CD4-positive, alpha-beta T cell treated with Interleukin-2 at 100 ng/mL for 4 hours (primary cell): Measurements from ENCODE around the gene HPCA.
A peak's percentile ranks its signal among the peaks of the same experiment; 100 is the strongest.
"Not testable (repeated sequence)": the region's sequence is repeated elsewhere in the genome, so short reads cannot be mapped to it uniquely, and the experiment has no call there.

ENCODE experiments used
- DNase-seq: peaks from one replicate; pipeline ENCODE4 v3.0.0-alpha.2; 2020; ENCODE audit warnings: low spot score

The HPCA gene

DNA sequence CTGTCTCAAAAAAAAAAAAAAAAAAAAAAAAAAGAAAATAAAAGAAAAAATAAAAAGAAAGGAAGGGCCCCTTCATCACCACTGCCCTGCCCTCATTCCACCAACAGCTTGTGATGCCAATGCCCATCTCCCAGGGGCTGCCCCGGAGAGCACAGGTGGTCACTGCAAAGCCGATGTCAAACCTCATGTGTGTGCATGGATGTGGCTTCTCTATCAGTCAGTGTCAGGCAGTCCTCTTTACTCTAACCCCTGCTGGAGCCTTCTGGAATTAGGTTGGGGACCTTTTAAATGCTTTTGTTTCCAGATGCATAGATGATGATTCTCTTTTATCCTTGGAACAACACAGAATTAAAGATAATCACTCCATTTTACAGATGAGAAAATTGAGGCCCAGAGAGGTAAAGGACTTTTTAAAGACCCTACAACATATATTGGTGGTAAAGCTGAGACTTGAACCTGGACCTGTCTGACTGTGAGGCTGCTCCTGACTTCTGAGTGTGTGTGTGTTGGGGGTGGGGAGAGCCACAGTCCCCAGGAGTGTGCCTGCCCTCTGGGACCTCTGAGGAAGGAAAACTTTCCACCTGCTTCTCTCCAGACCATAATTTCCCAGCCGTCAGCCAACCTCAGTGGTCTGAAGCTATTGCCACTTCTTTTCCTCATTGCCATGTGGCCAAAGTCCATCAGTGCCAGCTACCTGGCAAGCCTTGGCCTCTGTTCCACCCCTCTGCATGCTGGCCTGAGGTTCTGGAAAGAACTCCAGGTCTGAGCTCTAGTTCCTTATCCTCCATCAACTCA, 17.9 kb downstream of the HPCA start:
- no peak for DNase-seq

DNA sequence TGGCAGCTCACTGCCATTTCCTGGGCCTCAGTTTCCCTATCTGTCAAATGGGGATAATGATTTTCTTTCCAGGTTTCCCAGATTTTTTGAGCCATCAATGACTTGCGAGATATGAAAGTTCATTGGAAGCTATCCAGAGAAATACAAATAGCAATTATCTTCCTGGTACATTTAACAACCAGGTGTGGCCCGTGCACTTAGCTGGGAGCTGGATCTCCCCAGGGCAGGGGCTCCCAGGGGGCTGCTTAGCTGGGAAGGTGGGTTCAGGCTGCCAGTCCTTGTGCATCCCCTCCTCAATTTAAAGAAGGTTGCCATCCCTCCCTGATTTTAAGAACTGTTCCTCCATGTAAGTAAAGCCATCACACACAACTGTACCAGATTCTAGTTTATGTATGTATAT, 18.5 kb downstream of the HPCA start:
- DNase-seq = no peak

DNA sequence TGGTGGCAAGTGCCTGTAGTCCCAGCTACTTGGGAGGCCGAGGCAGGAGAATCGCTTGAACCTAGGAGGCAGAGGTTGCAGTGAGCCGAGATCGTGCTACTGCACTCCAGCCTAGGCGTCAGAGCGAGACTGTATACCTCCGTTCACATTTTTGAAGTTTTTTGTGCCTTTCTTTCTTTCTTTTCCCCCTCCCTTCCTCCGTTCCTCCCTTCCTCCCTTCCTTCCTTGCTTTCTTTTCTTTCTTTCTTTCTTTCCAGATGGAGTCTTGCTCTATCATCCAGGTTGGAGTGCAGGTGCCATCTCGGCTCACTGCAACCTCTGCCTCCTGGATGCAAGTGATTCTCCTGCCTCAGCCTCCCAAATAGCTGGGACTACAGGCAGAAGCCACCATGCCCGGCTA, 19.3 kb downstream of the HPCA start:
- not testable (repeated sequence) for DNase-seq

DNA sequence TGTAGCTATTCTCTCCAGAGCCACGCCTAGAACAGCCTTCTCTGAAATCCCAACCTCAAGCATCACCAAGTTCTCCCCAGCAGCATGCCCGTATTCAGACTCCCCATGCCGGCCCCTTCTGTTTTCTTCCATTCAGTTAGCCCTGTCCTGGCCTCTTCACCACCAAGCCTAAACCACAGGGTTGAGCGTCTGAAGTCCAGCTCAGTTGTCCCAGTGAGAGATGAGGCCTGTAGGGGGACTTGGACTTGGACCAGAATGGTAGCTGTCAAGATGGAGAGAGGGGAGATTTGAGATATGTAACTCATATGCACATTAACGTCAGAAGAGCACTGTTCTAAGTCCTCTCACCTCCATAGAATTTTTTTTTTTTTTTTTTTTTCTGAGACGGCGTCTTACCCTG, 20.4 kb downstream of the HPCA start:
- DNase-seq = no peak

DNA sequence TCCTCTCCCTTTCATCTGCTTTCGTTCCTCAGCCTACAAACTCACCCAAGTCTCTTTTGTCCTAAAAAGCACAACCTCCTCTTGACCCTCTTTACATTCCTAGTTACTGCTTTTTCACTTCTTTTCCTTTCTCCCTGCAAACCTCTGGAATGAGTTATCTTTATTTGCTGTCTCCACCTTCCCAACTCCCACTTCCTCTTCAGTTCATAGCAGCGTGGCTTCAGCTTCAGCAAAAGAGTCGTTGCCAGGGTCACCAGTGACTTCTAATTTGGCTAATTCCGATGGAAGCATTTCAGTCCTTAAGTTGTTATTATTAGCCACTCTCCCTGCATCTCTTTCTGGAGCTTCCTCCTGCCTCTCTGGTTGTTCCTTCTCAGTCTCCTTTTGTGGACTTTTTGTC, 21.1 kb downstream of the HPCA start:
- no peak for DNase-seq

DNA sequence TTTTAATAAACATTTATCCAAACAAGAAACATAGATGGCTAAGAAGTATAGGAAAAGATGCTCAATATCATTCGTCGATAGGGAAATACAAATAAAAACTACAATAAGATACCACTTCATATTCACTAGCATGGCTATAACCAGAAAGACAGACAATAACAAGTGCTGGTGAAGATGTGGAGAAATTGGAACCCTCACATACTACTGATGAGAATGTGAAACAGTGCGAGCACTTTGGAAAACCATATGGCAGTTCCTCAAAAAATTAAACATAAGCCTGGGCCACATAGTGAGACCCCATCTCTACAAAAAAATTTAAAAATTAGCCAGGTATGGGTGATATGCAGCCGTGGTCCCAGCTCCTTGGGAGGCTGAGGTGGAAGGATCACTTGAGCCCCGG, 24.0 kb downstream of the HPCA start:
- no peak for DNase-seq

DNA sequence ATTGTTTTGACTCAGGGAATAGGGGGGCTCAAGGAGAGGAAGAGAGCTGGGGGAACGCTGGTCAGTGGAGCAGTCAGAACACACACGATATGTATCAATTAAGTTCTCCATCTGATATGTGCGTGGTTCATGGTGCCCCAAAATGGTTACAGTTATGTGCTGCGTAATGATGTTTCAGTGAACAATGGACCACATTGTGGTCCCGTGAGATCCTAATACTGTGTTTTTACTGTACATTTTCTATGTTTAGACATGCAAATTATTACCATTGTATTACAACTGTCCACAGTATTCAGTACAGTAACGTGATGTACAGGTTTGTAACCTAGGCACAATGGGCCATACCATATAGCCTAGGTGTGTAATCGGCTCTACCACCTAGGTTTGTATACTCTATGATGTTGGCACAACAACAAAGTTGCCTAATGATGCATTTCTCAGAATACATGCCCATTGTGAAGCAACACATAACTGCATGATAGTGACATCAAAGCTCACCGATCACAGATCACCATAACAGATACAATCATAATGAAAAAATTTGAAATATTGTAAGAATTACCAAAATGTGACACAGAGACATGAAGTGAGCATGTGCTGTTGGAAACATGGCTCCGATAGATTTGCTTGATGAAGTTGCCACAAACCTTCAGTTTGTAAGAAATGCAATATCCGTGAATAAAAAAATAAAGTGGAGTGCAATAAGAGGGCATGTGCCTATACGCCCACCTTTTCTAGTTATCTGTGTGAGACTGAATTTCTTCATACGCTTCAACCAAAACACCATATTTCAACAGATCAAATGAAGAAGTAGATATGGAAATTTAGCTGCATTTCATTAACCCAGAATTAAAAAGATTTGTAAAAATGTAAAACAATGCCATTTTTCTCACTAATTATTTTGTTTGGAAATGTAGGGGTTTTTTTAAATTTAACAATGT, 29.7 kb downstream of the HPCA start:
- no peak for DNase-seq

DNA sequence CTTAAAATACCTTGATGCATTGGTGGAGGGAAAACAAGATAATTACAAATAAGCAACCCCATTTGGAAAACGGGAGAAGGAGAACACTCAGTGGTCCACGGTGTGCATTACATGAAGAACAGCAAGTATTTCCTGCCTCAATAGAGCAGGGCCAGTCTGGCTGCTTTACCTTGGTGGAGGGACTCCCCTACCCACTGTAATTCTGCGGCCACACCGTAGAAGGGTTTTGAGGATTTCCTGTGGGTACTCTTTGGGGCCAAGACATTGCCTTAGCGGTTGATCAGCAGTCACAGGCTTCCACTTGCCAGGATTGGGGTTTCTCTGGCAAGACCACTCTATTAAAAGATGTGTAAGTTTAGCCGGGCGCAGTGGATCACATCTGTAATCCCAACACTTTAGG, 31.2 kb downstream of the HPCA start:
- DNase-seq = no peak

DNA sequence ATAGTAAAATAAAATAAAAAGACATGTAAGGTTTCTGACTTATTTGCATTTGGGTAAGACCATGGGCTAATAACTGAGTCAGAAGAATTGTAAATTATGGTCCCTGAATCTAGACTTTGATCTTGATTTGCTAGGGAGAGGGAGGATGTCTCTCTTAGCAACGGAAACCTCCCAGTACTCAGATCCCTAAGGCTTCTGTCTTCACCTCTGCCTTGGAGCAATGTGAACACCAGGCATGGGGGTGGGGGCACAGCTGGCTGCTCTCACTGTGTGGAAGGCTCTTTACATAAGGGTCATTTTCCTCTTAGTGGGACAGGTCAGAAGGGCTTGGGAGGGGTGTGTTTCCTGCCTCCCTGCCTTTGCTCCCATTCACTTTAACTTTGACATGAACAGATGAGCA, 31.9 kb downstream of the HPCA start:
- no peak for DNase-seq

DNA sequence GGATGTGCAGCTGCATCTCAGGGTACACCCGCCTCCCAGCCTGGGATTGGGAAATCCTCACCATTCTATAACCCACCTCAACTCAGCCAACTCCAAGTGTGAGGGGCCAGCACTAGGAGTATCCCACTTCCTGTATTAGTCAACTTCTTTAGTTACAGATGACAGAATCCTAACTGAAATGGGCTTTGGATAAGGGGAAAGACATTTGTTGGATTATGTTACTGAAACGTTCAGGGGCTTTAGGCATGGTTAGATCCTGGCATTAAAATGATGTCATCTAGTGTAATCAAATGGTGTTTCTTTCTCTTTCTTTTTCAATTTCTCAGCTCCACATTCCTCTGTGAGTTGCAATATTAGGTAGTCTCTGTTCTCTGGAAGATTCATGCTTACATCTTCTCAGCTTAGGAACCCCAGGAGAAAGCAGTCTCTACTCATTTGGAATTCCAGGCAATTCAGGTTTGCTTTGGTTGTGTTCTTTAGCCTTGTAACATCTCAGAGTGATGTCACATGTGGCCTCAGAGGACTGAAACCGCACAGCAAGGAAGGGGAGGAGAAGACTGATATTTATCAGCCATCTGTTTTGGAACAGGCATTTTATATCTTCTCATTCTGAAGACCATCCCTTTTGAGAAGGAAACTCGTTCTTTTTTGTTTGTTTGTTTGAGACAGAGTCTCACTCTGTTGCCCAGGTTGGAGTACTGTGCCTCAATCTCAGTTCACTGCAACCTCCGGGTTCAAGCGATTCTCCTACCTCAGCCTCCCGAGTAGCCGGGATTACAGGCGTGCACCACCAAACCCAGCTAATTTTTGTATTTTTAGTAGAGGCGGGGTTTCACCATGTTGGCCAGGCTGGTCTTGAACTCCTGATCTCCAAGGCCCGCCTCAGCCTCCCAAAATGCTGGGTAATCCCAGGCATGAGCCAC, 33.8 kb downstream of the HPCA start:
- no peak for DNase-seq

DNA sequence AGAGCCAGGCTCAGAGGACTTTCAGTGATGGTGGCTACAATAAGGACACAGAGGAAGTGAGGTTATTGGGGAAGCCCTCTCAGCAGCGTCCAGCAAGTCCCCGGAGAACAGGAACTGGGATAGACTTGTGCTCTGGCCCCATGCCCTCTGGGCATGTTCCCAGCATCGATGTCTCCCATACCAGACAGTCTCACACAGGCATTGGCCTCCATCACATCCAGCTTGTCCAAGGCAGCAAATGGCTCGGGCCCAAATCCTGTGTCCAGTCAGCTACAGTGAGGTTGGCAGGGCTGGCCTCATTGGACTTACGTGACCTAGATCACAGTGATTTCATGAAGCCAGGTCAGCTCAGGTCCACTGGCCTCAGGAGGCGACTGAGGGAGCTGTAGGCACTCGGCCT, 34.5 kb downstream of the HPCA start:
- no peak for DNase-seq

DNA sequence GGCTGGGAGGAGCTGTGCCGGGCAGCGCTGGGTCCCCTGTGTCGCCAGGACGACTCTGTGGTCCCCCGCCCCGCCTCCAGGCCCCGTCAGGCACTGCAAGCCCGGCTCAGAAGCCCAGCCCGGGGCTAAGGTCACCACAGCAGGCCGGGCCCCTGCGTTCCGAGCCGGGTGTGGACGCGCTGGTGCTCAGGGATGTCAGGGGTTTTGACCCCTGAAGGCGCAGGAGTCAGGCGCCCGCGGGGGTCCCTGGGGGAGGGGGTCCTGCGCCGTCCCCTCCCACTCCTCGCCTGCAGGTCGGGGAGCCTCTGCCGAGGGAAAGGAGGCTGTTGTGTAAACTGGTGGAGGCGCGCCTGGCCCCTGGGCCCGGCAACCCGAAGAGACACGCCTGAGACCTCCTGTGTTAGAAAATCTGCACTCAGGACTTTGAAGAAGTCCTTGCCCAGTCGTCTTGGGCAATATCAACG, 38.6 kb downstream of the HPCA start:
- DNase-seq = no peak

DNA sequence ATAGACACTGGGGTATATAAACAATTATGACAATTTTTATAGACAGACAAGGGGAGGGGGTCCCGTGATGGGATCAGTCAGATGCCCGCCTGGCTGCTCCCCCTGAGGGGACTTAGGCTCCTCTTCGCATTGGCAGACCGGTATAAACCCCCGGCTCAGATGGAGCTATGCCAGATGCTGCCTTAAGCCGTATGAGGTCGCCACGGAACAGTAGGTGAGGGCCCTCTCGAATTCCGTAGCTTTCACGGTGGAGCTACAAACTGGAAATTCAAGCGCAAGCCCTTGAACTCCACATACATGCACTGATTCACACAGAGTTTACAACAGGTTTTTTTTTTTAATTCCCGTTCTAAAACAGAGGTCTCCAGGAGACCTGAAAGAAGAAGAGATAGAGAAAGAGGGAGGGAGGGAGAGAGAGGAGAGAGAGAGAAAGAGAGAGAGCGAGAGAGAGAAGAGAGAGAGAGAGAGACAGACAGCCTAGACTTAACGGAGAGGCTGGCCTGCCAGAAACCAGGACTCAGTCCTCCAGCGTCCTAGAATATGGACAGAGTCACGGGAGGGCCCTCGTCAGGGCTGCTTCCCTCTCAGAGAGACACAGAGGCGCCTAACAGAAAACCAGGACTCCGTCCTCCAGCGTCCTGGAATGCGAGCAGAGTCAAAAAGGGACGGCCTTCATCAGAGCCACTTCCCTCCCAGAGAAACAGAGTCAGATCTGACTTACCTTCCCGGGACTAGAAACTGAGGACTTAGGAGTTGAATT, 39.3 kb downstream of the HPCA start:
- DNase-seq = peak; percentile 16

DNA sequence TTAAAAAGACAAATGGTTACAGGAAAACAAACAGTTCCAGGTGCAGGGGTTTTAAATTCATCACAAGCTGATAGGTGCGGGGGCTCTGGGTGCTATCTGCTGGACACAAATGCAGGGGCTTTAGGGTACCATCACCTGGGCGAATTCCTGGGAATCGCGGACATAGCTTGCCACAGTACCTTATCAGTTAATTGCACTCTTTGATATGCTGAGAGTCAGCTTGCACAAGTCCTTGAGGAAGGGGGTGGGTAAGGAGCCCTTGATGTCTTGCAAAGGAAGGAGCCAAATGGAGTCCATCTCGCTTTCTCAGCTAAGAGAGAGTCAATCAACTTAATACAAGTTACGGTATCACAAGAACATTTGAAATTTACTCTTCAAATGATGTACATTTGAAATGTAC, 40.3 kb downstream of the HPCA start:
- no peak for DNase-seq

DNA sequence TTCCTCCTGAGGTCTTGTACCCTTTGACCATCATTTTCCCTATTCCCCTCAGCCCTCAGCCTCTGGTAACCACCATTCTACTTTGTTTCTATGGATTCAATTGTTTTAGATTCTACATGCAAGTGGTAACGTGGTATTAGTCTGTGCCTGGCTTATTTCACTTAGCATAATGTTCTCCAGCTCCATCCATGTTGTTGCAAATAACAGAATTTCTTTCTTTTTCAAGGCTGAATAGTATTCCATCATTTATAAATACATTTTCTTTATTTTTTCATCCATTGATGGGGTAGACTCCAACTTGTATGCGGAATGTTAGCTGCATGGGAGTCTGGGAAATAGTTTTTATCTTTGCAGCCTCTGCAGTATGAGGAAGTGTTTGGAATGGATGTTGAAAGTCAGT, 41.1 kb downstream of the HPCA start:
- no peak for DNase-seq

DNA sequence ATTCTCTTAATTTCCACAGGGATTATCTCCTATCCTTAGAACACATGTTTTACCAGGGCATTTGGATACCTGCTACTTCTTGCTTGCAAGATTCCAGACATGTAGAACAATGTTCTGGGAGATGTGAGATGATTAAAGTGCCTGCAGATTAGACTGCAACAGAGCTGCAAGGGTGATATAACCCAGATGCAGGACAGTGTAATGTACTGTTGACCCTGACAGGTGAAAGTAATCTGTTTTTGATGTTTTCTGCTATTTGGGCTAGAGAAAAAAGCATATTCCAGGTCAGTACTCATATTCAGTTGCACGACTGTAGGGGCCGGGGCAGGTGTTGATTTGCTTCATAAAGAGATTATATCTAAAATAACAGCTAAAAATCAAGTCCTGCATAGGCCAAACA, 42.0 kb downstream of the HPCA start:
- DNase-seq = no peak

DNA sequence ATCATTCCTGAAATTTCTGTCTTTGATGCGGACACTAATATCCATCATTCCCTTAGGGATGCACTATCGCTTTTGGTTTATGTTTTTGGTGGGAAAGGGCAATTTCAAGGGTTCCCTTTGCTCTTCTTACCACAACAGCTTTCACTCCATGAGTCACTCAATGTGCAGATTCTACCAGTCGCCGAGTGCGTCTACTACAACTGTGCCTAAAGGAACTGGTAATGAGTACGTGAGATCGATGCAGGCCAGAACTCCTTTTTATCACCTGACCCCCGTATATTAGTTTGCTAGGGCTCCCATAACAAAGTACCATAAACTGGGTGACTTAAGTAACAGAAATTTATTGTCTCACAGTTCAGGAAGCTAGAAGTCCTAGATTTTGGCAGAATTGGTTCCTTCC, 42.4 kb downstream of the HPCA start:
- no peak for DNase-seq

DNA sequence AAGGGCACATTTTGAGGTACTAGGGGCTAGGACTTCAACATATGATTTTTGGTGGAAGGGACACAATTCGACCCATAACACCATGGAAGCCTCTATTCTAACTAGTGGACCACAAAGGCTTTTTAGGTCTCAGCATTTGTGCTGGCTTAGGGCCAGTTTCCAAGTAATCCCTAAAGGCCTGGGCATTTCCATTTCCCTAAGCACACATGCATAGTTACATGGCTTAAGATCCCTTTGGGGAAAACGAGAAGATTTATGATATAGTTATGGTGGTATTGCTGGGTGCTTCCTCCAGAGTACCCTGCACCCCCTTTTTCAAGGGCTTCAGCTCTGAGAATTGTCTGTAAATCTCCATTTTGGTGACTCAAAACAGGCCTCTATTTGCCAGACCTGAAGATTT, 43.1 kb downstream of the HPCA start:
- no peak for DNase-seq

DNA sequence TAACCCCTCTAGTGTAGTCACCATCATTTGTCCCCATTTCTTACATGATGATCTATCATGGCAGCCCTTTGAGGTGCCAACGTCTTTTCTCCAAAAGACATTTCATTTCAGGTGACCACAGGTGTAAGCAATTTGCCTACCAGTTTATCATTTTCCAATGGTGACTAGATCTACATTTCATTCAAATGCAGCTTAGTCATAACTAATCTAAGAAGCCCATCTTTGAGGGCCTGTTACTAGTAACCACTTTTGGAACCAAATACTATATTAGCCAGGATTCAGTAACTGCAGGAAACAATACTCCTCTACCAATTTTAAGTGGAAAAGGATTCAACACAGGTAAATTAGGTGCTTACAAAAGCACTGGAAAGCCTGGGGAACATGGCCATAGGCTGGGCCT, 45.5 kb downstream of the HPCA start:
- no peak for DNase-seq

DNA sequence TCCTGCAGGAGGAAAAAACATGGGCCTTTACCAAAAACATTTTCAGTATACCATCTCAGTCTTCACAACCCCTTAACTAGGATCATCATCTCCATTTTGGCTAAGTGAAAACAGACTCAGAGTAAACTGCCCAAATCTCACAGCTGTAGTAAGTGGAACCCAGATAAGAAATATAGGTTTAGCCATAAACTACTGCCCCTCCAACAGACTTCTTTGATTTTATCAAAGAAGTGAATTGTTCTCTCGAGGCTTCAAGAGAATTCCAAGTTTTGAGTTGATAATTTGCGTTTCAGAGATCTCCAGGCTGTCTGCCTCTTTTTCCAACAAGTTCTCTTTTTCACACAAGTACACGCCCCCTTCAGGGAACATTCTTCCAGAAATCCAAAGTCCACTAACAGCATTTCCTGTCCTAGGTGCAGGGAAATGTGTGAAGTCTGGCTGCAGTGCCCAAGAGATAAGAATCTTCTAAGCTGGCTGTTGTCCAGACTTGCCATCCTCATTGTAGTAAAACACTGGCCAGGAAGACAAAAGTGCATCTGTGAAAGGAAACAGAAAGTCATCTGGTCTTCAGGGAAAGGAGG, 47.5 kb downstream of the HPCA start:
- DNase-seq = no peak

DNA sequence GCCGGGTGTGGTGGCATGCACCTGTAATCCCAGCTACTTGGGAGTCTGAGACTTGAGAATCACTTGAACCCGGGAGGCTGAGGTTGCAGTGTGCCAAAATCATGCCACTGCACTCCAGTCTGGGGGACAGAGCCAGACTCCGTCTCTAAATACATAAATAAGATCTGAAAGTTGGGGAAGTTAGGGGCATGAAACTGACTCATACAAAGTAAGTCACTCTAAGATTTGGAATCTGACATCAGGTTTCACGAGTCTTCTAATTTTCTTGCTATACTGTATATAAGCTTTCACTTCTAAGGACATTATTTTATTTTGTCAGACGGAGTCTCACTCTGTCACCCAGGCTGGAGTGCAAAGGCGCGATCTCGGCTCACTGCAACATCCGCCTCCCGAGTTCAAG, 48.2 kb downstream of the HPCA start:
- no peak for DNase-seq
